GM10266 (cell line): ENCODE measurements around the gene VNN1.

Experiments
- DNase-seq: peaks from one replicate; pipeline ENCODE4 v3.0.0; 2012; ENCODE audit errors: extremely low spot score
- TF ChIP-seq, protein P1 (sequence below): IDR thresholded peaks from 2 replicates; pipeline ENCODE4 v1.5.1; 2012; ENCODE audit warnings: mild to moderate bottlenecking, low read depth; ENCODE audit not compliant: control insufficient read depth, insufficient read depth; ENCODE audit errors: missing control alignments

The VNN1 gene

DNA sequence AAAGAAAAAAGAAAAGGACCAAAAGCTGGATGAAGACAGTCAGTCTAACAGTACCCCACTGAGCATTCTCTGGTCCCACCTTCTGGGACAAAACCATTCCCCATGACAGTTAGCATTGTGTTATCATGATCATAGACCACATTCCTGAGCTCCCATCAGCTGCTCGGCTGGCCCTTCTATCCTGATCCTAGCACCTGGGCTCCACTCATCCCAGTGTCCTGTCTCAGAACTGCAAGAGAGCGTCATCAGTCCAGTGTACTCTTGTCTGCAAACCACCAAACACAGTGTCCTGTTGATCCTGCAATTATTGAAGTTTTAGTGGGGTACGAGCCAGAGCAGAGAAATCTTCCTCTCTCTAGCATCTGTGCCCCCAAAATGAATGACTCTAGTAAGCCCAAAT lies 38.9 kb downstream of the VNN1 start:
- TF ChIP-seq, protein P1, sequence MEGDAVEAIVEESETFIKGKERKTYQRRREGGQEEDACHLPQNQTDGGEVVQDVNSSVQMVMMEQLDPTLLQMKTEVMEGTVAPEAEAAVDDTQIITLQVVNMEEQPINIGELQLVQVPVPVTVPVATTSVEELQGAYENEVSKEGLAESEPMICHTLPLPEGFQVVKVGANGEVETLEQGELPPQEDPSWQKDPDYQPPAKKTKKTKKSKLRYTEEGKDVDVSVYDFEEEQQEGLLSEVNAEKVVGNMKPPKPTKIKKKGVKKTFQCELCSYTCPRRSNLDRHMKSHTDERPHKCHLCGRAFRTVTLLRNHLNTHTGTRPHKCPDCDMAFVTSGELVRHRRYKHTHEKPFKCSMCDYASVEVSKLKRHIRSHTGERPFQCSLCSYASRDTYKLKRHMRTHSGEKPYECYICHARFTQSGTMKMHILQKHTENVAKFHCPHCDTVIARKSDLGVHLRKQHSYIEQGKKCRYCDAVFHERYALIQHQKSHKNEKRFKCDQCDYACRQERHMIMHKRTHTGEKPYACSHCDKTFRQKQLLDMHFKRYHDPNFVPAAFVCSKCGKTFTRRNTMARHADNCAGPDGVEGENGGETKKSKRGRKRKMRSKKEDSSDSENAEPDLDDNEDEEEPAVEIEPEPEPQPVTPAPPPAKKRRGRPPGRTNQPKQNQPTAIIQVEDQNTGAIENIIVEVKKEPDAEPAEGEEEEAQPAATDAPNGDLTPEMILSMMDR = no peak
- no peak for DNase-seq

DNA sequence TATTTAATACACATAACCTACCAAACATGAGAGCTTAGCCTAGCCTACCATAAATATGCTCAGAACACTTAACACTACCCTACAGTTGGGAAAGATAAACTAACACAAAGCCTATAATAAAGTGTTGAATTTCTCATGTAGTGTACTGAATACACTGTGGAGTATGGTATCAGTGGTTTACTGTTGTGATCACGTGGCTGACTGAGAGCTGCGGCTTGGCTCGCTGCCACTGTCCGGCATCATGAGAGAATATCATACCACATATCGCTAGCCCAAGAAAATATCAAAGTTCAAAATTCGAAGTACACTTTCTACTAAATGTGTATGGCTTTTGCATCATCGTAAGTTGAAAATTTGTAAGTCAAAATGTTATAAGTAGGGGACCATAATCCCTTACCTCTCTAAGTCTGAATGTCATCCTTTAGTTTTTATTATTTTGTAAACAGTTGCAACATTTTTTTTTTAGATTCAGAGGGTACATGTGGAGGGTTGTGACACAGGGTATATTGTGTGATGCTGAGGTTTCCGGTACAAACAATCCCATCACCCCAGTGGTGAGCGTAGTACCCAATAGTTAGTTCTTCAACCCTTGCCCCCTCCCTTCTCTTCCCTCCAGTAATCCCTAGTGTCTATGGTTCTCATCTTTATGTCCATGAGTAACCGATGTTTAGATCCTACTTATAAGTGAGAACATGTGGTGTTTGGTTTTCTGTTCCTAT lies 40.3 kb downstream of the VNN1 start:
- TF ChIP-seq, protein P1 = no peak
- no peak for DNase-seq

DNA sequence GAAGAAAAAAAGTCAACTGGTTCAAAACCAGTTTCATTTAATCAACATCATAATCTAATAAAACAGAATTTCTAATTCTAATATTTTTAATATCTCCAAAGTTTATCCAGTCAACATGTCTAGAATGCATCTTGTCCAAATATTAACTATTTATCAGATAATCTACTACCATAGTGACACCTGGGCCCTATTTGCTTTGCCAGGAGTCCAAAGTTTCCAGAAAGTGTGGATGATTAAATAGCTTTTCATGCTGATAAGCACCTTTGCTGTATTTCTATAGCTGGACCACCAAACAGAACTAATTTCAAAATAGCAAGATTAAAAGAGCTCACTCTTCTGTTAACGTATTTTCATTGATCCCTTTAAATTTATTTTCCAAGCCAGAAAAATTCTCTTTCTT lies 42.6 kb downstream of the VNN1 start:
- TF ChIP-seq, protein P1 = no peak
- DNase-seq = no peak

- TF ChIP-seq, protein P1 = no peak
- peak; percentile 27 for DNase-seq
Observed at GRCh38 chr6:132669690-132670291, 44.1 kb downstream of the VNN1 start.

DNA sequence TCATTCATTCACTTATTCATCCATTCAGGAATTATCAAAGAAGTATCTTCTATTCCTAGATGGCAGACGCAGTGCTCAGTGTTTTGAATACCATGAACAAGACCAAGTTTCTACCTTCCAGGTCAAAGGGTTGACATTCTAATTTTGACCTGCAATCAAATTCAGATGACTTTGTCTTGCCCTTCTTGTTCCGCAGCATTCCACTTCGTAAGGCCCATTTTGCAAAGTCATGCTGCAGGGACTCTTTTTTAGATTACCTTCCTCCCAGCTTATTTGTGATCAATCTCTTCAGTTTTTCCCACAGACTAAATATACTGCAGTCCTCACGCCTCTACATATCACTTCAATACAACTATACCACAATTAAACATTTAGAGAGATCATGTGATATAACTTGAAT lies 47.7 kb downstream of the VNN1 start:
- no peak for DNase-seq
- TF ChIP-seq, protein P1 = no peak

GRCh38 chr6:132664309-132665034 lies 49.4 kb downstream of the VNN1 start:
- DNase-seq = no peak
- TF ChIP-seq, protein P1 = no peak

- TF ChIP-seq, protein P1 = no peak
- DNase-seq = no peak
Observed at GRCh38 chr6:132663661-132664060, 50.2 kb downstream of the VNN1 start.
